HFF-Myc (cell line): ENCODE results near the gene KCNIP2.

Experiments used
- DNase-seq: peaks from one replicate; pipeline ENCODE4 v3.0.0-alpha.2; 2011; ENCODE audit warnings: low read depth; ENCODE audit errors: extremely low read depth
- H3K4me3 ChIP-seq: replicated peaks from 2 replicates; pipeline ENCODE4 v1.5.1; 2011; ENCODE audit warnings: low read depth, mild to moderate bottlenecking, control low read depth, low read length
- CTCF ChIP-seq: IDR thresholded peaks from 2 replicates; pipeline ENCODE4 v1.5.1; 2012; ENCODE audit warnings: mild to moderate bottlenecking, low read depth, low read length, control low read depth; ENCODE audit errors: missing control alignments

KCNIP2 gene

GRCh38 chr10:101843032-101844021, at the start of gene KCNIP2:
KCNIP2 (minus strand) TSS chr10:101843800; CDS start chr10:101843568, 232 bp downstream.
- no peak within 1 kb of the TSS for H3K4me3 ChIP-seq
- DNase-seq: no peak
- TF ChIP-seq CTCF: peak; percentile 57

GRCh38 chr10:101892782-101893391, 49.3 kb upstream of the KCNIP2 start:
- TF ChIP-seq CTCF: no peak
- no peak for DNase-seq
- H3K4me3 ChIP-seq: no peak overlapping the region

DNA sequence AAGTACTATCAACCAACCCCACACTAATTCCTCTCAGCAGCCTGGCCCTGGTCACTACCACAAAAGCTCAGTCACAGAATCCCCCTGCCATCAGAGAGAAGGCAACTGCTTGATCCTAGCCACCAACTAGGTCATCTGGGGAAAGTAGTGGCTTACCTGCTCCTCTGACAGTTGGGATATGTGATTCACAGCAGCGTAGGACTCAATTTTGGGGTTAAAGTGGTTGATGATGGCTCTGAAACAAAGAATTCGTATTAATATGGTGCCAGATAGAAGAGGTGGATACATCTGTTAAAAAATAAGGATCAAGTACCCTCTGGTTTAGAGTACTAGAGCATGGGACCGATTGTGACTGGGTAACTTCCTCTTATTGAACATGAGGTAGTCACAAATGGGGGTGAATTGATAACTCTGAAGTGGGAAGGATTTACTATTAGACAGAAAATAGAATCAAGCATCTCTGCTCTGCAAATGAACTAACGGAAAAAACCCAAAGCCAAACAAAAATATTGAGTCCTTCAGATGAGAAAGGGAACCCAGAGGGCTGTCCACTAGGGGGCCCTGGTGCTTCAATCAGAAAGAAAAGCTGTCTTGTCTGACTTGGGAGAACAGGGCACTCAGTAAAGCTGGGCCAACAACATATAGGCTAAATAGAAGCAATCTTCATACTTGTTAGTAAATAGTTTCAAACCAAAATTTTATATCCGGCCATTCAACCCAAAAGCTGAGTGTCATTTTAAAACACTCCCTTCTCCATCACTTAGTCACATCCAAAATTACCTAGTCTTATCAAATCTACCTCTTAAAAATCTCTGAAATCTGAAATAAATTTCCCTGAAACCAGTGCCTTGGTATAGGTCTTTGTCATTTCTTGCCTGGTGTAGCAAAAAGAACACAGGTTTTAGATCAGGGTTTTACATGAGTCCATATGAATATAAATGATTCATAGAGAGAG, 45.9 kb upstream of the KCNIP2 start:
- H3K4me3 ChIP-seq: no peak overlapping the region
- DNase-seq: peak; percentile 57
- peak; percentile 93 for TF ChIP-seq CTCF

- no peak for TF ChIP-seq CTCF
- DNase-seq: no peak
- no peak overlapping the region for H3K4me3 ChIP-seq
Observed at GRCh38 chr10:101888251-101888949, 44.8 kb upstream of the KCNIP2 start.

GRCh38 chr10:101887775-101888174, 44.2 kb upstream of the KCNIP2 start:
- DNase-seq: no peak
- TF ChIP-seq CTCF: no peak

More at GRCh38 chr10:101887775-101888174, 44.2 kb upstream of the KCNIP2 start:
- no peak overlapping the region for H3K4me3 ChIP-seq
